Ovary (tissue), 3 donors: Measurements from ENCODE around the gene PCSK5.

Source experiments
- POLR2A ChIP-seq: fragments of 450-650 bp; IDR thresholded peaks from one replicate; pipeline ENCODE4 v1.6.1; 2017; ENCODE audit warnings: antibody characterized with exemption, mild to moderate bottlenecking, moderate library complexity
- TF ChIP-seq, protein P1 (sequence below), 3 donors: fragments of 450-650 bp in 2 of 3; fragments of 200-600 bp in 1 of 3; IDR thresholded peaks; one replicate each; pipeline versions ENCODE4 v1.5.1 to v1.8.0; 2016 to 2022; ENCODE audit warnings: antibody characterized with exemption in 3 of 3, mild to moderate bottlenecking in 1 of 3
- donor health status: DM: no; HTN: no; CAD: no.

DNA sequence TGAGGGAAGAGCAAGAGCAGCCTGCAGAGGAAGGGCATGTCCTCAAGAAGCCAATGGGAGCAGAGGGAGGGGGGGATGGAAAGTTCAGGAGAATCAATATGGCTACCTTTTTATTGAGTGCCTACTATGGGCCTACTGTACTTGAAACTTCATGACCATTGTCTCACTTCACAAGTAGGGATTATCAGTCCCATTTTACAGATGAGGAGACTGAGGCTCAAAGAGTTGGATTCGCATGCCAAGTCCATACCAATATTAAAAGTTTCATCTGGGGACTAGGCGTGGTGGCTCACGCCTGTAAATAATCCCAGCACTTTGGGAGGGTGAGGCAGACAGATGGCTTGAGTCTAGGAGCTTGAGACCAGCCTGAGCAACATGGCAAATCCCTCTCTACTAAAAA lies 463.7 kb downstream of the PCSK5 start:
- TF ChIP-seq POLR2A, result no peak
- TF ChIP-seq, protein P1, sequence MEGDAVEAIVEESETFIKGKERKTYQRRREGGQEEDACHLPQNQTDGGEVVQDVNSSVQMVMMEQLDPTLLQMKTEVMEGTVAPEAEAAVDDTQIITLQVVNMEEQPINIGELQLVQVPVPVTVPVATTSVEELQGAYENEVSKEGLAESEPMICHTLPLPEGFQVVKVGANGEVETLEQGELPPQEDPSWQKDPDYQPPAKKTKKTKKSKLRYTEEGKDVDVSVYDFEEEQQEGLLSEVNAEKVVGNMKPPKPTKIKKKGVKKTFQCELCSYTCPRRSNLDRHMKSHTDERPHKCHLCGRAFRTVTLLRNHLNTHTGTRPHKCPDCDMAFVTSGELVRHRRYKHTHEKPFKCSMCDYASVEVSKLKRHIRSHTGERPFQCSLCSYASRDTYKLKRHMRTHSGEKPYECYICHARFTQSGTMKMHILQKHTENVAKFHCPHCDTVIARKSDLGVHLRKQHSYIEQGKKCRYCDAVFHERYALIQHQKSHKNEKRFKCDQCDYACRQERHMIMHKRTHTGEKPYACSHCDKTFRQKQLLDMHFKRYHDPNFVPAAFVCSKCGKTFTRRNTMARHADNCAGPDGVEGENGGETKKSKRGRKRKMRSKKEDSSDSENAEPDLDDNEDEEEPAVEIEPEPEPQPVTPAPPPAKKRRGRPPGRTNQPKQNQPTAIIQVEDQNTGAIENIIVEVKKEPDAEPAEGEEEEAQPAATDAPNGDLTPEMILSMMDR (IDR thresholded peaks at IDR 0.05), result no peak
